NCI-H2227 (cell line): ENCODE data around the gene TRIM14.
A peak's percentile ranks its signal among the peaks of the same experiment; 100 is the strongest.
"Not testable (repeated sequence)": the region's sequence is repeated elsewhere in the genome, so short reads cannot be mapped to it uniquely, and the experiment has no call there.

ENCODE experiments used
- DNase-seq: peaks from one replicate; lab custom pipeline; 2025; ENCODE audit not compliant: unreplicated experiment; lab: John Stamatoyannopoulos, UW

Gene TRIM14

DNA sequence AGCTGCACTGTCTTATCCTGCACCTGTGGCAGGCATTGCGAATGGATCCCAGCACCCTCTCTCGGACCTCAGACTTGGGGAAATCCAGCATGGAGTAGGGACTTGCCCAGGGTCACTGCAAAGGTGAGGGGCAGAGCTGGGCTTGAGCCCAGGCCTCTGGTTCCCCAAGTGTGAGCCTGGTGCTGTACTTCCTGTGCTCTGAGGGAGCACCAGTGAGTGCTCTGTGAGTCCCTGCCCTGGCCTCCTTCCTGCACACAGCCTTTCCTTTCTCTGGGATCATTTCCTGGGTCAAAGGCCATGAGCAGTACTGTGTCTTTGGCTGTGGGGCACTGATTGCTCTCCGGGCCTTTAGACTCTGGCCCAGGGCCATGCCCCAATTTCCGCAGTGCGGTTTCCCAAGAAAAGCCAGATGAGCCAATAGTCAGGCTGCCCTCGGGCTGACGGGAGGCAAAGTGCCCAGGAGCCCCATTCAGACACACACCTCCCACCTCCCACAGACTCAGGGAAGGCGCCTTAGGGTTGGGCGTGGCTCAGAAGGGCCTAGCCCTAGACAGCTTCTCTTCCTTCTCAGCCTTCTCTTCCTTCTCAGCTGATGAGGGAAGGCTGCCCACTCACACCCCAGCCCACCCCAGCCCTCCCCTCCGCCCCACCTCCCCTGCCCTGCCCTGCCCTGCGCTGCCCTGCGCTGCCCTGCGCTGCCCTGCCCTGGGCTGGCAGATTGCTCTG is 23.3 kb upstream of the TRIM14 start:
- DNase-seq: no peak

DNA sequence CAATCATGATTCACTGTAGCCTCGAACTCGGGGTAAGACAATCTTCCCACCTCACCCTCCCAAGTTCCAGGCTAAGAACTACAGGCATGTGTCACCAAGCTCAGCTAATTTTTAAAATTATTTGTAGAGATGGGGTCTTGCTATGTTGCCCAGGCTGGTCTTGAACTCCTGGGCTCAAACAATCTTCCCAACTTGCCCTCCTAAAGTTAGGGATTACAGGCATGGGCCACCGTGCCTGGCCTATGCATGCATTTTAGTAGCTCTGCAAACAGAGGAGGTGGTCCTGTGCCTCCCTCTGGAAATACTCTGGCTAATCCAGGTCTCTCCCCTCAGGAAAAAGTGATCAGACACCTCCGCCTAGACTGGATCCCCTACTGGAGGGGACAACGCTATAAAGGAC is 21.5 kb upstream of the TRIM14 start:
- DNase-seq: no peak

GRCh38 chr9:98136489-98136888 is 17.5 kb upstream of the TRIM14 start:
- DNase-seq: no peak

GRCh38 chr9:98135938-98136337 is 16.9 kb upstream of the TRIM14 start:
- no peak for DNase-seq

DNA sequence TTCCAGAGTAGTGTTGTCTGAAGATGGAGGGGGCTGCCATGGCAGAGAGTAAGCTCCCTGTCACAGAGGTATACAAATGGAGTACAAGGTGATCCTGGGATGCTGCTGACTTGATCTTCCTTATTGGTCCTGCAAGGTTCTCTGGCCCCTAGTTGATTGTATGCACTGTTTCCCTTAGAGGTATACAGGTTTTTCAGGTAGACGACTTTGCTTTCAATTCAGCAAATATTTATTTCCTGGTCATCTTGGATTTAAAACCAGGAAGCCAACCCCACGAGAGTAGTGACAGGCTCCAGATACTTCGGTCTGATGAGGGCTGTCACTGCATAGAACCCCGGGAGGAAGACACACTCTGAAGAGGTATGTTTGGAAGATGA is 16.5 kb upstream of the TRIM14 start:
- no peak for DNase-seq

DNA sequence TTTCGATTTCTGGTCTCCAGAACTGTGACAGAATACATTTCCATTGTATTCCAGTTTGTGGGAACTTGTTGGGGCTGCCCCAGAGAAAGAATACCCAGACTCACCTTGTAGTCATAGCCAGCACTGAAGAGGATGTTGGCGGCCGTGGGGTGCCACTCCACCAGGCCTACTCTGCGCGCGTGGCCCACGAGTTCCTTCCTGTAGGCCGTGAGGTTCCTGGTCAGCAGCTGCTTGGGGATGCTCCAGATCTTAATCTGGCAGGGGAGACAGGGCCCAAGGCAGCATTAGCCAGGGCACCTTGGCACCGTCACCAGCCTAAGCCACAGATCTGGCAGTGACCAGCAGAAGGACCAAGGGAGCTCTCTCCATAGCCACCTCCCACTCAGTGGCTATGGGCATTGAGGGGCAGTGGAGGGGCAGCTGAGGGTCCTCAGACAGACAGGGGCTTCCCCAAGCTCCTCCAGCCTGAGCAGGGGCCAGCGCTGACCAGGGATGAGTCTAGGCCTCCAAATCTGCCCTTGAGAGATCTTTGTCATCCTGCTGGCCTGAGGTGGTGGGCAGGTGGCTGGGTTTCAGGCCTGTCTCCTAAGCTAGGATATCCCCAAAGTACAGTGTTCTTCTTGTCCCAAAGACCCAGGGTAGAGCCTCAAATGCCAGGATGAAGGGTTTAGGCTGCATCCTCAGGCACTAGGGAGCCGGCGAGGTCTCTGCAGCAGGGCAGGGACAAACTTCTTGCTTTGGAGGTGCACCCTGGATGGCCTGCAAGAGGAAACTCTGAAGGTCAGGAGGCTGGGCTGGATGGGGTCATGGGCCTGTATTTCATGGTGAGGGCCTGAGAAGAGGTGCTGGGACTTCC is 15.9 kb upstream of the TRIM14 start:
- no peak for DNase-seq

- peak; percentile 29 for DNase-seq
These were observed 14.0 kb upstream of the TRIM14 start for GRCh38 chr9:98132806-98133631.

- DNase-seq: no peak
These were observed 13.1 kb upstream of the TRIM14 start for GRCh38 chr9:98132158-98132557.

DNA sequence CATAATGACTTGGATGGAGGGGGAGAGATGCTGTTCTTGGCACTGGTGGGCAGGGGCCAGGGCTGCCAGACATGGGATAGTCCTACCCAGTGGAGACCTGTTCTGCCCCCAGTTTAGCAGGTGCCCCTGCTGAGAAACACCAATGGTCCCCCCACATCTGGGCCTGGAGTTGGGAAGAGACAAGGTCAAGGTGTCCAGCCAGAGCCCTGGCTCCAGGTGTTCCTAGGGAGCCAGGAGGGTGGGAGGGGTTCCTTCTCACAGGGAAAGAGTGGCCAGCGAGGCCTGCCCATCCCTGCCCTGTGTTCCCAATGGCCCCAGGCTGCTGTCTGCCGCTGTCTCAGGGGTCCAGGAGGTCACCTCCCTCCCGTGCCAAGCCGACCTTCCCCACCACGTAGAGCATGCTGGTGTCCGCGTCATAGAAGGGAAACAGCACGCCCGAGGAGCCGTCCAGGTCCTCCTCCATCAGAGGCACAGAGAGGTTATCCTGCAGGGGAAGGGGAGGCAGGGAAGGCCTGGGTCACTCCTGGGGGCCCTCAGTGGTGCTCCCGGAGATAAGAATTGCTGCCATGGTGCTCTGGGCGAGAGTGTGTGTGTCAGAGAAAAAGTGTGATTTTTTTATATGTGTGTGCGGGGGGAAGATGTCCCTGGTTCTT is 11.7 kb upstream of the TRIM14 start:
- DNase-seq: no peak

GRCh38 chr9:98130060-98130459 is 11.0 kb upstream of the TRIM14 start:
- not testable (repeated sequence) for DNase-seq

GRCh38 chr9:98129451-98129881 is 10.4 kb upstream of the TRIM14 start:
- no peak for DNase-seq

GRCh38 chr9:98128316-98128715 is 9.3 kb upstream of the TRIM14 start:
- no peak for DNase-seq

- no peak for DNase-seq
These were observed 8.2 kb upstream of the TRIM14 start for GRCh38 chr9:98127226-98127625.

GRCh38 chr9:98124637-98125426 is 5.8 kb upstream of the TRIM14 start:
- no peak for DNase-seq

- DNase-seq: not testable (repeated sequence)
These were observed 5.1 kb upstream of the TRIM14 start for GRCh38 chr9:98124091-98124490.

DNA sequence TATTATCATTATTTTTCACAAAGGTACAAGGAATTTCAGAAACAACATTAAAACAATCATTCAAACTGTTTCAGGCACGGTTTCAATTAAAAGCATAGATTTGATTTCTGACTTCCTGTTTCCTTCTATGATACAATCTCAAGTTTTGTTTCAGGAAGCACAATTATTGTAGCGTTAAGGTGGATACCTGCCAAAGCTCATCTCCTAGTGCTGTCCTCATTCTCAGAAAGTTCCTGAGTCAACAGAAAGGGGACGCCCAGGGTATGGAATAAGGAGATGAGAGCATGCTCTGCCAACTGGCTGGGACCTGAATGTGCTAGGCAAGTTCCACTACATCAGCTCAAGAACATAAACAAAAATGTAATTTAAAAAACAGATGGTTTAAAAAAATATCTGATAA is 2.0 kb upstream of the TRIM14 start:
- DNase-seq: no peak

GRCh38 chr9:98120476-98120875 is 1.5 kb upstream of the TRIM14 start:
- DNase-seq: no peak

GRCh38 chr9:98117984-98118639 is 910 bp downstream of the TRIM14 start:
- peak; percentile 22 for DNase-seq

DNA sequence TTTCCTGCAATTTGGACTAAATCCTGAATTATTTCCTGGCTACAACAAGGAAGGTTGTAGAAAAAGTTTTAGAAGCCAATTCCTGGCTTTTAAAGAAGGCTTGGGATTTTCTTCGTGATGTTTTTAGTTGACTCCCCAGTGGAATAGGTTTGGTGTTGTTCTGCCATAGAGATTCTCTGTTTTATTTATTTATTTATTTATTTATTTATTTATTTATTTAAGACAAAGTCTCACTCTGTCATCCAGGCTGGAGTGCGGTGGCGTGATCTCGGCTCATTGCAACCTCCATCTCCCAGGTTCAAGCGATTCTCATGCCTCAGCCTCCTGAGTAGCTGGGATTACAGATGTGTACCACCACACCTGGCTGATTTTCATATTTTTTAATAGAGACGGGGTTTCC is 1.9 kb downstream of the TRIM14 start:
- not testable (repeated sequence) for DNase-seq

GRCh38 chr9:98109052-98109451 is 10.0 kb downstream of the TRIM14 start:
- DNase-seq: no peak
